GM18868 (cell line): ENCODE data around the gene ACKR2.

ENCODE experiments used
- ATAC-seq: cut with Tn5 transposase; IDR thresholded peaks from one replicate; pipeline ENCODE4 v1.9.1; 2021; ENCODE audit warnings: mild to moderate bottlenecking, moderate library complexity; ENCODE audit not compliant: unreplicated experiment

The ACKR2 gene, protein sequence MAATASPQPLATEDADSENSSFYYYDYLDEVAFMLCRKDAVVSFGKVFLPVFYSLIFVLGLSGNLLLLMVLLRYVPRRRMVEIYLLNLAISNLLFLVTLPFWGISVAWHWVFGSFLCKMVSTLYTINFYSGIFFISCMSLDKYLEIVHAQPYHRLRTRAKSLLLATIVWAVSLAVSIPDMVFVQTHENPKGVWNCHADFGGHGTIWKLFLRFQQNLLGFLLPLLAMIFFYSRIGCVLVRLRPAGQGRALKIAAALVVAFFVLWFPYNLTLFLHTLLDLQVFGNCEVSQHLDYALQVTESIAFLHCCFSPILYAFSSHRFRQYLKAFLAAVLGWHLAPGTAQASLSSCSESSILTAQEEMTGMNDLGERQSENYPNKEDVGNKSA

GRCh38 chr3:42809202-42809601, at the start of gene ACKR2:
Gene ACKR2 (plus strand): TSS chr3:42809445. CDS start chr3:42864503, 55,058 bp downstream.
- ATAC-seq: no peak

GRCh38 chr3:42762046-42762724, 47.1 kb upstream of the ACKR2 start:
- ATAC-seq: no peak

DNA sequence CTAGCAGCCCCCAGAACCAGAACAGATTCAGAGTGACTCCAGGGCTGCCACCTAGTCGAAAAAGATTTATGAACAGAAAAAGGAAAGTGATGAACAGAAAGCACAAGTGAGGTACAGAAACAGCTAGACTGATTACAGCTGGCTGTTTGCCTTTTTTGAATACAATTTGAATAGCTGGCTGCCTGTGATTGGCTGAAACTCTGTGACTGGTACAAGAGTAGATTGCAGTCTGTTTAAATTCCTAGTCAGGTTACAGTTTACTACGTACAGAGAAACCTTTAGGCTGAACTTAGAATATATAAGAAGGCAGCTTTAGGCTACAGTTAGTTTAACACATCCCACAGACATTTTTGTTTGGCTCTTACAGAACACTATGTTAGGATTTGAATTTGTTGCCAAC, 46.2 kb upstream of the ACKR2 start:
- ATAC-seq: no peak

DNA sequence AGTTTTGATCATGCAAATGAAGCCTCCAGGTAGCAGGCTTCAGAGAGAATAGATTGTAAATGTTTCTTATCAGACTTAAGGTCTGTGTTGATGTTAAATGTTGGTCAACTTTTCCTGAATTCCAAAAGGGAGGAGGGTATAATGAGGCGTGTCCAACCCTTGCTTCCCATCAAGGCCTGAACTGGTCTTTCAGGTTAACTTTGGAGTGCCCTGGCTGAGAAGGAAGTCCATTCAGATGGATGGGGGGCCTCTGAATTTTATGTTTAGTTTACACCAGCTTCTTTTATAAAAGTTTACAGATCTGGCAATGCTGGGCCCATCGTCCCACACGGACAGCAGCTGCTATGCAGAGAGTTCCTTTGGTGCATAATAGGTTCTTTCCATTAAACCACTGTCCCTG, 45.1 kb upstream of the ACKR2 start:
- ATAC-seq: no peak

DNA sequence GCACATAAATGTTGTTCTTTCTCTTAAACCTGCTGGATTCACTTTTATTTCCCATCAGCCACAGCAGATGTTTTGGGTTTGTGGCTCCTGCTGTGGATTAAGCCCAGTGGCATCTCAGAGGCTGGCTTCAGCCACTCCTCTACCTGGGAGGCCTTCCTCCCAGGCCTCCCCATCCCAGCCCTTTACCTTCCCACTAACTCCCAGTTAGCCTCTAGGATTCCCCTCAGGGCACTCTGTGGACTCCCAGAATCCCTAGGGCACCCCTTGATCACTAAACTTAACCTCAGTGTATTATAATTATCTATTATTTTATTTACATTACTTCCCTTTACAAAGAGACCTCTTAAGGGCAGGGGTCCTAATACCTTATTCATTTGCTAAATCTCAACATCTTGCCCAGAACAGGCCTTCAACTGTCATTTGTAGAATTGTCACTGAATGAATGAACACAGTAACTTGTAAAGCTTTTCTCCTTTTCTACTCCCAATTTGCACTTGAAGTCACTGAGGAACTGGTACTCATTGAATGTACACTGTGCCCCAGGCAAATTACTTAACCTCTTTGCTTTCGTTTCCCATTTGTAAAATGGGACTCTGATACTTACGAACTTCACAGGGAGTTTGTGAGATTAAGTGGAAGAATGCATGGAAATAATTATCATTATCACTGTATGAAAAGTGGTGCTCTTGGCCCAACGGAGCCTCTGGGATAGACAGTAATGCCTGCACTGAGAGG, 44.5 kb upstream of the ACKR2 start:
- no peak for ATAC-seq

DNA sequence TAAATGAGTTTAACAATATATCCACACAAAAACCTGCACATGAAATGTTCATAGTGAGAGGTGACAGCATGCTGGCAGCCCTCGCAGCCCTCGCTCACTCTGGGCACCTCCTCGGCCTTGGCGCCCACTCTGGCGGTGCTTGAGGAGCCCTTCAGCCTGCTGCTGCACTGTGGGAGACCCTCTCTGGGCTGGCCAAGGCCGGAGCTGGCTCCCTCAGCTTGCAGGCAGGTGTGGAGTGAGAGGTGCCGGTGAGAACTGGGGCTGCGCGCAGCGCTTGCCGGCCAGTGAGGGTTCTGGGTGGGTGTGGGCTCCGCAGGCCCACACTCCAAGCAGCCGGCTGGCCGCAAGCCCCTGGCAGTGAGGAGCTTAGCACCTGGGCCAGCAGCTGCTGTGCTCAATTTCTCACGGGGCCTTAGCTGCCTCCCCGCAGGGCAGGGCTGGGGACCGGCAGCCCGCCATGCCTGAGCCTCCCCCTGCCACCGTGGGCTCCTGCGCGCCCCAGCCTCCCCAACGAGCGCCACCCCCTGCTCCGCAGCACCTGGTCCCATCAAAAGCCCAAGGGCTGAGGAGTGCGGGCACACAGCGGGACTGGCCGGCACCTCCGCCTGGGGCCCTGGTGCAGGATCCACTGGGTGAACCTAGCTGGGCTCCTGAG, 39.6 kb upstream of the ACKR2 start:
- no peak for ATAC-seq

GRCh38 chr3:42771271-42771670, 38.0 kb upstream of the ACKR2 start:
- no peak for ATAC-seq

GRCh38 chr3:42772670-42773408, 36.4 kb upstream of the ACKR2 start, which contains the start of gene CCDC13:
Gene CCDC13 (minus strand): TSS chr3:42773253. CDS start chr3:42758345, 14,908 bp downstream.
- peak; percentile 99 for ATAC-seq

DNA sequence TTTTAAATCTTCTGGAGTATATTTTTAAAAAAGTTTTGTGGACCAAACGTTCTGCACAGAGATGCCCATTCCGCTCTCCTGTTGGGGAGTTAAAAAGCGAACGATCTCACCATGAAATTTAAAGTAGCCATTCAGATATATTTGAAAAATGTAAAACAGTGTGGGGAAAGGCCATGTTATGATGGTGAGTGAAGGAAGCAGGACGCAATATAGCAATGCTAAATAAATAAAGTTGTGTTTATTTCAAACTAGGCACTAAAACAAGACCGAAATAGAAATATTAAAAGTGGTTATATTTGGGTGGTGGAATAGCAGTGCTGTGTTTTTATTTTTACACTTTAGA, 35.9 kb upstream of the ACKR2 start:
- peak; percentile 7 for ATAC-seq

- ATAC-seq: no peak
Measured at GRCh38 chr3:42778644-42779043, 30.6 kb upstream of the ACKR2 start.

DNA sequence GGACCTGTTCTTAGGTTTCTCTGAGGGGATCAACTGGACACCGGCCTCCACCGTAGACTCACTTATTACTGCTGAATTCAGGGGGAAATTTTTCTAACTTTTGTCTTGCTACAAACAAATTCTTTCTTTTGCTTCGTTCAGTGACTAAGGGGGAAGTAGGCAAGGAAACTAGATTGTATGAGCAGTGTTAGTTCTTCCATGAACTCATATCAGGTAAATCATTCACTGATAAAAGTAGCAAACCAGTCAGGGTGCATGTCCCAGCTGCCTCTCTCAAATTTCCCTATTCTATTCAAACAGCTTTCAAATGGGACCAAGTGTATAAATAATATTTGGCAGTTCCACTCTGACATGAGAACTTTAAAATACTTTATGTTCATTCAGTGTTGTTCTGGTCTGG, 28.8 kb upstream of the ACKR2 start:
- no peak for ATAC-seq

GRCh38 chr3:42780892-42781700, 28.1 kb upstream of the ACKR2 start:
- peak; percentile 62 for ATAC-seq

- no peak for ATAC-seq
Measured at GRCh38 chr3:42786212-42786611, 23.0 kb upstream of the ACKR2 start.

DNA sequence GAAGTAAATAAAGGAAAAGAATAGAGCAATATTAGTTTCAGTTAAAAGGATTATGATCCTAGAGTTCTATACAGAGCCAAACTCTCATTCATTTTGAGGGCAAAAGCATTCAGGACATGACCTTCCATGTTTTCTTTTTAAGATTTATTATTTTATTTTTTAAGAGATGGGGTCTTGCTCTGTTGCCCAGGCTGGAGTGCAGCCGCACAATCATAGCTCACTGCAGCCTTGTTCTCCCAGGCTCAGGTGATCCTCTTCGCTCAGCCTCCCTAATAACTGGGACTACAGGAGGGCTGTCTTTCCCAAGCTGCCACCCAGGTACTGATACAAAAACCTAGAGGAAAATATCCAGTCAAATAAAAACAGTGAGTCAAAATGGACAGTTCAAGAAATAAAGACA, 22.6 kb upstream of the ACKR2 start:
- no peak for ATAC-seq

DNA sequence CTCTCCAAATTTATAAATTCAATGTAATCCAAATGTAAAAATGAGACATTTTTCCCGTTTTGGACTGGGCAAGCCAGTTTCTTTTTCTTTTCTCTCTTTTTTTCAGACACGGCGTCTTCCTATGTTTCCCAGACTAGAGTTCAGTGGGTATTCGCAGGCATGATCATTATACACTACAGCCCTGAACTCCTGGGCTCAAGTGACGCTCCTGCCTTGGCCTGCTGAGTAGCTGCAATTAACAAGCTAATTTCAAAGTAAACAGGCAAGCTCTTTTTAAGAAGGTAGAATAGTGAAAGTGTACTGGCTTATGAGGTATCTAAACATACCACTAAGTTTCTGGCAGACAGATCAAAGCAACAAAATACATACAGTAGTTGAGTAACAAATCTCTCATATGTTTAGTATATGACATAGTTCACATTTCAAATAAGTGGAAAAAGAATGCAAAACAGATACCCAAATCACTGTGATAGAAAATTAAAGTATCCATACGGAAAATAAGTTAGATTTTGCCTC, 18.5 kb upstream of the ACKR2 start:
- no peak for ATAC-seq

- no peak for ATAC-seq
Measured at GRCh38 chr3:42795621-42796181, 13.5 kb upstream of the ACKR2 start.

- ATAC-seq: no peak
Measured at GRCh38 chr3:42796332-42796885, 12.8 kb upstream of the ACKR2 start.

- no peak for ATAC-seq
Measured at GRCh38 chr3:42799376-42799775, 9.9 kb upstream of the ACKR2 start.

DNA sequence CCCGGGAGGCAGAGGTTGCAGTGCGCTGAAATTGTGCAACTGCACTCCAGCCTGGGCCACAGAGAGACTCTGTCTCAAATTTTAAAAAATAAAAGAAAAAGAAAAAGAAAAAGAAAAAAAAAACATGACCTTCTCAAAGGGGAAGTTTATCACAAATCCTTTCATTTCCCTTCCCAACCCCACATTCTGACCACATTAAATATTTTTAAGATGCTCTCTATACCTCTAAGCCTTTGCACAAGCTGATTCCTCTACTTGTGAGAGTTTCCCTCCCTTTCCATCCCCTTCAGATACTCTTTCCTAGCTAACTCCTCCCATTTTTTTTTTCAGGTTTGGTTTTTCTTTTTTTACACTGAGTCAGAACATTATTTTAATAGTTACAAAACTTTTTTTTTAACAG, 9.0 kb upstream of the ACKR2 start:
- ATAC-seq: no peak
